Muscle of back (tissue), 11 donors: ENCODE data around the gene KMO. TPM values are rescaled to one million over a fixed set of nuclear protein-coding genes. Genes with fewer than 3 reads are reported as not detected.

Source experiments
- DNase-seq, 3 donors: peaks; one replicate each; pipeline versions ENCODE4 v3.0.0 to v3.0.0-alpha.2; 2013
- polyA plus RNA-seq, 10 donors: library from polyadenylated mRNA; unstranded; fragments of 120-200 nt; gene quantifications; one replicate each; pipeline ENCODE4 v1.2.1, GENCODE V29; 2013; ENCODE audit not compliant: insufficient read length in 10 of 10

KMO gene
- polyA plus RNA-seq, 10 donors: 0.07 to 0.43 (median 0.26) TPM

DNA sequence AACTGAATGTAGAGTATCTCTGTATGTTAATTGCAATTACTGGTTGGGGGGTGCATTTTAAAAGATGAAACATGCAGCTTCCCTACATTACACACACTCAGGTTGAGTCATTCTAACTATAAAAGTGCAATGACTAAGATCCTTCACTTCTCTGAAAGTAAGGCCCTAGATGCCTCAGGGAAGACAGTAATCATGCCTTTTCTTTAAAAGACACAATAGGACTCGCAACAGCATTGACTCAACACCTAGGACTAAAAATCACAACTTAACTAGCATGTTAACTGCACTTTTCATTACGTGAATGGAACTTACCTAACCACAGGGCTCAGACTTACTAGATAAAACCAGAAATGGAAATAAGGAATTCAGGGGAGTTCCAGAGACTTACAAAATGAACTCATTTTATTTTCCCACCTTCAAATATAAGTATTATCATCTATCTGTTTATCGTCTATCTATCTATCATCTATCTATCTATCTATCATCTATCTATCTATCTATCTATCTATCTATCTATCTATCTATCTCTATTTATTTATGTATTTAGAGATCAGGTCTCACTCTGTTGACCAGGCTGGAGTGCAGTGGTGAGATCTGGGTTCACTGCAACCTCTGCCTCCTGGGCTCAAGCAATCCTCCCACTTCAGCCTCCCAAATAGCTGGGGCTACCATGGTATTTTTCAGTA lies 60.2 kb downstream of the KMO start:
- DNase-seq: peak in 1 of 3 donors; percentile 16

DNA sequence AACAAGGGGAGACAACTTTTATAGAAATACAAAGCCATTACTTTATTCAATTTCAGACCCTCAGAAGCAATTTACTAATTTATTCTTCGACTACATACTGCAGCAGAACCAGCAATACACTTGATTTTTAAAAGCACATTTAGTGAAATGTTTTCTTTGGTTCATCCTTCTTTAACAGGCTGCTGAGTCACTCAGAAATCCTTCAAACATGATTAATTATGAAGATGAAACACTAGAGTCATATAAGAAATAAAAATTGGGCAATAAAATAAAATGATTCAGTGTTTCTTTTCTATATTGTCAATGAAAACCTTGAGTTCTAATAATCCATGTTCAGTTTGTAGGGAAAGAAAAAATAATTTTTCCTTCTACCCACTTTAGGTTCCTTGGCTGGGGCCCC lies 61.0 kb downstream of the KMO start:
- no peak for DNase-seq

DNA sequence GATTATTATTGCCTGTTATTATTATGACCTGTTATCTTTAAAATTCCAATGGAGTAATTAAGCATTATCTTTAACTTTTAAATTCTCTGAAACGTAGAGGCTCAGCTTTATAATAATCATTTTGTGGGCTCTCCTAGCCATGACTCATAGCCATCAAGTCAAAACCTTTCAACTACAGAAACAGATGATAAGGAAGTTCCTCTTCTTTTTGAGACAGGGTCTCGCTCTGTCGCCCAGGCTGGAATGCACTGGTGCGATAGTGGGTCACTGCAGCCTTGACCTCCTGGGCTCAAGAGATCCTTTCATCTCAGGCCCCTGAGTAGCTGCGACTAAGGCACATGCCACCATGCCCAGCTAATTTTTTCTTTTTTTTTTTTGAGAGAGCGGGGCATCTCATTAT lies 64.5 kb downstream of the KMO start:
- DNase-seq: no peak

DNA sequence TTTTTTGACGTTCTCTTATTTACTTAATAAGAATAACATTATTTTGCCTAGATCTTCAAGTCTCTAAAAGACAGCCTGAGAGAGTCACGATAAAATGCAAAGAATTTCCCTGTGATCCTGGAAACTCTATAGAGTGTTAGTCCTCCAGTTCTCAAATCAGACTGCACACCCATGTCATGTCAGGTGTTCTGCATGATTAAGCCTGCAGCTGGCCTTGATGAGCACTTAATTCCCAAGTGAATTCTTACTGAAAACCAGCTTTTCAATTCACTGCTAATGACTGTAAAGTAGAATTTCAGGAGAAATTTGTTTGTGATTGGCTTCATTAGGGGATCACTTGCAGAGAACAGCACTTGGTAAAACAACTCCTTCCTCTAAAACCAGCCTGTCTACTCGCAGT lies 66.1 kb downstream of the KMO start:
- DNase-seq: no peak

DNA sequence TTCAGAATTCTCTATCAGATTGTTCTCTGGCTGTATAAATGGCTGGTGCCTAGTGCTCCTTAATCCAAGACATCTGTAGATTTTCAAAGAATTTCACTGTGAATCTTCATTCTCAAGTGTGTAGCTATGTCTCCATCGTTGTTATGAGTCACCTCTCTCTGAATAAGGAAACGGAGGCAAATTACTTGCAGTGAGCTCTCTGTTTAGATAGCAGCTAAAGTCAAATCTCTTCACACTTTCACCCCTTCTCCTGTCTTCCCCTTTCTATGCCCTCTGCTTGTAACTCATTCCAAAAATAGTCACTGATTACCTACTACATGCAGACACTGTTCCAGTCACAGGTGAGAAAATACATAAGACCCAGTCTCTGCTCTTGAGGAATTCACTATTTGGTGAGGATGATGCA lies 68.3 kb downstream of the KMO start:
- peak in 1 of 3 donors; percentile 14 for DNase-seq

DNA sequence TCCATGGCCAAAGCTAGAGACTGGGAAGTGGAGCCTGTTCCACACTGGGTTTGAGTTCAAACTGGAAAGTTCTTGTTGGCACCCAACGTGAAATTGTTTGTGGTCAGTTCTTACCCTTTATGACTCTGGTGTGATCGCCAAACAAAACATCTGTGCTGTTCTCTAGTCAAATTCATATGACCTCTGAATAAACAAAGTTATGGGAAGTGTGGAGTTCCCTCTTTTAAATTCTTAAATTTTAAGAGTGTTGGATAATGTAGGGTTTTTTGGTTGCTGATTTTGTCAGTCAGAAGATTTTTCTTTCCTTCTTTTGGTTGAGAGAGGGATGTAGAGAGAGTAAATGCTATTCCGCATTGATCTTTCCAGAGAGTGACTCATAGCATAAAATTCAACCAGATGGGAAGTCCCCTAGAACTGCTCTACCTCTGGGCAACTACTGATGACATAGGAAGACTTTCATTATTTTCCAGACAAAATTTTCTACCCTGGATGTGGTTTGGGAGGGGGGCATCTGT lies 71.6 kb downstream of the KMO start:
- no peak for DNase-seq

DNA sequence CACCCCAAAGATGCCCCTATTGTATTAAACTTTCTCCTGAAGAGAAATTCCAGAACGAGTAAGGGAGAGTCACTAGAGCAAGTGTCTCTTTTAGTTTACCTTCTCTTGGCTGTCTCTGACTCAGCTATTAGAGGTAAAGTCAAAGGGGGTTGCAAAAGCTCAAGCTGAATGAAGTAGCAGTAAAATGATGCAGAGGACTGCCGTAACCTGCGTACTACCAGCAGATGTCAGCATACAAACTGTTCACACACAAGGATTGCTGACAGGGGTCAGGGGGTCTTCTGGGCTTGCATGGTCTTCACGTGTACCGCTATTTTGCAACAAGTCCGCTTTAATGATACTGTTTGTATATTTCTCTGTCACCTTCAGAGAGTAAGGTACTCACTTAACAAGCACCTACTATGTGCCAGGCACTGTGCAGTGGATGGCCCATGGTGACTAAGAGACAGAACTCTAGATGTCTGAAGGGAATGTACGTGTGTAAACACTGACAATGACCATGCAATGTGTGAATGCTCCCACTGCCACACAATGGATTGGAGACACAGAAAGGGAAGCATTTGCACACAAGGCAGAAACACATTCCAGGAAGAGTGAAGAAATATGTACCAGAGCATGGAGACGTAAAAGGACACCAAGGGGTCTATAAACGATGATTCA lies 73.1 kb downstream of the KMO start:
- no peak for DNase-seq

DNA sequence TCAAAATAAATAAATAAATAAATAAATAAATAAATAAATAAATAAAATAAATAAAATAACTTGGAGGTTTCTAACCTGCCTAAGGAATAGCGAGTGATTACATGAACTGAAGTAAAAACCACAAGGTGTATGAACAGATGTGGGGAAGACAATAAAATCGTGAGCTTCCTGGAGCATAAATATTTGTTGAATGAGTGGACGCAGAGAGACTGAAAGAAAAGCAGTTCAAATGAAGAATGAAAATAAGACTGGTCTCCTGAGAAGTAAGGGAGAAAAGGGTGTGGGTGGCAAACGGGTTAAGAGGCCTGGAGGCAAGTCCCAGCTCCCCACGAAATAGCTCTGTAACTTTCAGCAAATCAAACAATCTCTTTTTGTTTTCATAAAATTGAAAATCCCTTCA lies 74.4 kb downstream of the KMO start:
- no peak for DNase-seq

DNA sequence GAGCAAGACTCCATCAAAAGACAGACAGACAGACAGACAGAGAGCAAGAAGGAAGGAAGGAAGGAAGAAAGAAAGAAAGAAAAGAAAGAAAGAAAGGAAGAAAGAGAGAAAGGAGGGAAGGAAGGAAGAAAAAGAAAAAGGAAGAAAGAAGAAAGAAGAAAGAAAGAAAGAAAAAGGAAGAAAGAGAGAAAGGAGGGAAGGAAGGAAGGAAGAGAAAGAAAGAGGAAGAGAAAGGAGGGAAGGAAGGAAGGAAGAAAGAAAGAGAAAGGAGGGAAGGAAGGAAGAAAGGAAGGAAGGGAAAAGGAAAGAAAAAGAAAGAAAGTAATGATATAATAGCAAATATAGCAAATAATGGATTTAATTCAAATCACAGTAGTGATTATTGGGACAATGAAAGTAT lies 75.3 kb downstream of the KMO start:
- DNase-seq: no peak

DNA sequence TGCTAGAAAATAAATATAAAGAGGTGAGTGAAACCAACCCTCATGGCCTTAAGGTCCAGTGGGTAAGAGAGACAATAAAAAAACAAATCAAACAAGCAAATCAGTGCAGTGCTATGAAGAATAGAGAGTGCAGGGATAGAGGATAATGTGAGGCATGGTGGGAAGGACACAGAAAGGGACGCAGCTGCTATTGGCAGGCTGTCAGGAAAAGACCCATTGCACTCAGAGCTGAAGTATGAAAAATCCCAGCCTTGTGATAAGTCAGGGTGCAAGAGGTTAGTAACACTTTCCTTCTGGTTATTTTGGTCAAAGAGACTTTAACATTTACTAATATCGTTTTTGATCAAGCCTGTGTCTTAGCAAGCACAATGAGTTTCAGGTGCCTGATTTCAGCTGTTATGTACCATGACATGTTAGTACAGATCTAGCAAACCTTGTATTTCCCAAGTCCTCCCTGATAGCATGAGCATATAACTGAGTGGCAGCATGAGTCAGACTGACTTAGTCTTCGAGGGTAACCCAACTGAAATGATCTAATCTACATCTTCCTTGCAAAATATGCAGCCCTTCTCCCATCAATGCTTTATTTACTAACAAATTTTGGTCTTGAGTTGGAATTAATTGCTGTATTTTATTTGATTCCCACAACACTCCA lies 76.3 kb downstream of the KMO start:
- DNase-seq: no peak

DNA sequence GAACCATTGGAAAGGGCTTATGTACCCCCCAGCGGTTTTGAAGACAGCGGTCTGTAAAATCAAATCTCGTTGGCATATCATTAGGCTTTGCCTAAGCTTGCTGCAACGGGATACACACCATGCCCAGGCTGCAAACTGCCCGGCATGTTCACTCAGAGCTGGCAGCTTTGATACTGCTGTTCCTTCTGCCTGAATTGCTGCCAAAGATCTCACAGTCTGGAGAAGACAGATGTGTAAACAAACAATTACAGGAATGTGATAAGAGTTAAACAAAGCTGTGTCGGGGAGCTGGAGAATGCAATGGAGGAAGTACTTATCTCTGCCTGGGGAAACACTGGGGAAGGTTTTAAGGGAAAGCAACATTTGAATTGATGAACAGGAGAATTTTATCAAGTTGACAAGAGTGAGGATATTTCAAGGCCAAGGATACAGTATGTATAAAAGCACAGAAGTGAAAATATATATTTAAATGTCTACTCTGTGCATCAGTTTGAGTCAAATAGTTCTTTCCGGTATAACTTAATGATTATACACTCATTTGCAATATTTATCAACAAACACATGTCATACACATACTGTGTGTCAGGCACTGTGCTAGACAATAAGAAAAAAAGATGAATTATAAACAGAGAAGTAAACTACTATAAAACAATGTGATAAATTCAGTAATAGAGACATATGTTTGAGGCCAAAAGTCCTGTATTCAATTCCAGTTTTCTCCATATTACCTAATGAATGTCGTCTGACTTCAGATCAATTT lies 78.1 kb downstream of the KMO start:
- no peak for DNase-seq

DNA sequence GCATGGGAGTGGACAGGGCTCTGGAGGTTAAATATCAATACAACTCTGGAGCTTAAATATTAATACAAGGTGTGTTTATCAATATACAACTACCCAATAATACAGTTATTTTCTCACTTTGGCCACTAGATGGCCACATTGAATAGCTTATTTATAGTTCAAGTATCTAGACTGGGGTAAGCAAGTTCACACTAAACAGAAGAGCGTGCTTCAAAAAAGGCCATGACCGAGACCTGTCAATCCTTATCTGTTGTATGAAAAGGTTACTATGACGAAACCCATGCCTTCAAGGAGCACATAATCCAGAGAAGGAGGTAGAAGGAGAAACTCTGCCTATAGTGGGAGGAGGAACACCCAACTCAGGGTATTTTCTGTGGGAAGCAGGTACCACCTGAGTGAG lies 78.9 kb downstream of the KMO start:
- peak; percentile 40 to 66 (median 45) for DNase-seq

DNA sequence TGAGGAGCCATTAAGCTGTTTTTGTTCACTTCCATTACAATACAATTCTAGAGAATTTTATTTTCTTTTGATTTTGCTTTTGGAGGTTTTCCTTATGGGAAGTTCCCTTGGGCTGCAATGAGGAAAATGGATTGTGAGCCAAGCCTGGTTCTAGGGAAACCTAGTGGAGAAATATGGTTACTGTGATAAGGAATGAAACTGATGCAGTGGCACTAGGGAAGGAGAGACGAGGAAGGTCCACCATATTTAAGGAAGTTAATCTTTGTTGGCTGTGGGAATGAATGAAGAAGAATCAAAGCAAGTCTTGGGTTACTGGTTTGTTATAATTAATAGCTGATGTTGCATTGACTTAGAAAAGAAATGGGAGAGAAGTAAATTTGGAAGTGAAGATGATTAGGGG lies 79.6 kb downstream of the KMO start:
- DNase-seq: no peak

DNA sequence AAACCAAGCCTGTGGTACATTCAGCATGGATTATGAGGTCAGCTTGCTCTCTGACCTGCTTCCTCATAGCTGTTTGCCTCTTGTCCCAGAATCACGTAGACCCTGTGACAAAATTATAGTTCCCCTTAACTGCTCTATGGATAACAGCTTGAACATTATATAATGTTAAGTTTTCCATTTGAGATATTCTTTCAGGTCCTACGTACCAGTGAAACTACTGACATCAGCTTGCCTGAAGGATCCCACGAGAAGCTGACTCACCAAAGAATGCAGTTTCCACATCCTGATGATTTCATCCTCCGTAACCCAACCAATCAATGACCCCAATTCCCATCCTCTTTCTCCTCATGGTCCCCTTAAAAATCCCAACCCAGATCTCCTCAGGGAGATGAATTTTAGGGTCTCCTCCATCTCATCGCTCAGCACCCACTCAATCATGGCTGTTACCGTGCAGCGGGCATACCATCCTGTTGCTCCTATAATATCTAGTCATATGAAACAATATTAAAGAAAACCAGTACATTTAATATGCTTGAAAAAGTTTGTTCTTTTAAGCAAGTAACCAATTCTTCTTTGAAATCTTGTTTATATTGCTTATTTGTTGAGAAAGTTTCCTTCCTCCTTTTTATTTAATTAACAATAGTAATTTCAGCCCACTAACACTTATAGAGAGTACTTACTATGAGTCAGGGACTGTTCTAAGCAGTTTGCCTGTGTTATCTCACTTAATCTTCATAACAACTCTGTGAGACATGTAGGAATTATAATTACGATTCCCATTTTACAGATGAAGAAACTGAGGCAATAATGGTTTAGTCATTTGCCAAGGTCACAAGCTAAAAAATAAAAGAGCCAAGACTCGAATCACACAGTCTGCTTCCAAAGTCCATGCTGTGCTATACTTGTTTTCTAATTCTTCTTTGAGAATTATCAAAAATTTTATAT lies 80.6 kb downstream of the KMO start:
- DNase-seq: peak in 2 of 3 donors; percentile 5 to 58

DNA sequence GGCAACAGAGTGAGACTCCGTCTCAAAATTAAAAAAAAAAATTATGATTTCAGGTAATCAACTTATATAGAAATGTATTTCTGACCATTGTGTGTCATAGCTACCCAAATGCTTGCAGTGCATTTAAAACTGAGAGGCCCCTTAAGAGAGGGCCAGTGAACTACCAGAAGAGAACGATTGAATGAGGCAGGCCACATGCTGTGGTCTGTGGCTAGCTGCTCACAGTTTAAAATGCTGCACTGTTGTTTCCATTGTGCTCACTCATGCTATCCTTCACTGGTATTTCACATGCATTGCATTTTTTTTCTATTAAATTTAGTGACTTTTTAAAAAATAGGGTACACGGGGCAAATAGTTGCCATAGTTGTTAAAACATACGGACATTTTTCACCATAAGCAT lies 82.0 kb downstream of the KMO start:
- DNase-seq: no peak

DNA sequence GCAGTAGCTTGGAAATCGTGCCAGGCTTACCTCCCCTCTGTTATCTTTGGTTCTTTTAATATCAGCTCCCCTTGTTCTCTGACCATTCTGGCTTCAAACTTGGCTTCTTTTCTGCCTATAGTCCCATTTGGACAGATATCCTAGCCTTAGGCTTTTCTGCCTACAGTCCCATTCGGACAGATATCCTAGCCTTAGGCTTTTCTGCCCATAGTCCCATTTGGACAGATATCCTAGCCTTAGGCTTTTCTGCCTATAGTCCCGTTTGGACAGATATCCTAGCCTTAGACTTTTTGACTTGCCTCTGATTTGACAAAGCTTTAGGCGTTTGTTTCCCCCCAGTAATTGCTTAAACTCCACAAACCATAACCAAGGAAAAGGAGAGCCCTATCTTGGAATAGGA lies 82.4 kb downstream of the KMO start:
- DNase-seq: no peak

DNA sequence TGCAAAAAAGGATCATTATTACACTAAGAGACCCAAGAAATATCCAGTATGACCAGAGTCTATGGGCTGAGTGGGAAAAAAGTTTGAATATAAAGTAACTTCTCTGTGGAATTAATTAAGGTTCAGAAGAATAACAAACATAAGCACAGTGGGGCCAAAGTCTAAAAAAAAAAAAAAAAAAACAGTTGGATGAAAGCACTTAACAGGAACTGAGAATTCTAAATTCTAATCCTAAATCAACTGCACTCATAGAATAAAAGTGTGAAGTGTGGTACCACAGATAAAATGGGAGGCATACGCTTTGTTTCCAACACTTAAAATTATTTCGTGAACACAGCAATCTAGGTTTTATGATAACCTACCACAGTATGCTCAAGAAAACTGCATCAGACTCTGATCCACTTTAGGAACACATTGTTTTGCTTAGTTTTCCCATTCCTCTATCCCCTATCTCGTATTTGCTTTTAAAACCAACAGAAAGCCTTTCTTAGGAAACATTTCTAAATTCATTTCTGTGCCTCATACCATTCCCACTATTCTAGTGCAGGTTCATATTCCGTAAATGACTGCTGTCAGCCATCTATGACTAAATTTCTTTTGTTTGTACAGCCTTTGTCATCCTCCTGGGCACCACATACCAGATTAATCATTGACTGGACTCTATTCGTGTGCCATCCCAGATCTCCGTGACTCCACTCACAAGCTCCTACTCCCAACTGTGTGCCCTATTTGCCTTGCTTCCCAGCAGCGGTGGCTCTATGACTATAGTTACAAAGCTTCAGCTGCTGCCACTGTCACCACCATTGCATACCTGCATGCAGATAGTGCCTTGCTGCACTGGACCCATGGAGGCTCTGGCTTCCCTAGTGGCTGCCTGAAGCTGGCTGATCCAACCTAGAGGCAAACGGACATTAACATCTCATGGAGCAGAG lies 83.1 kb downstream of the KMO start:
- no peak for DNase-seq

DNA sequence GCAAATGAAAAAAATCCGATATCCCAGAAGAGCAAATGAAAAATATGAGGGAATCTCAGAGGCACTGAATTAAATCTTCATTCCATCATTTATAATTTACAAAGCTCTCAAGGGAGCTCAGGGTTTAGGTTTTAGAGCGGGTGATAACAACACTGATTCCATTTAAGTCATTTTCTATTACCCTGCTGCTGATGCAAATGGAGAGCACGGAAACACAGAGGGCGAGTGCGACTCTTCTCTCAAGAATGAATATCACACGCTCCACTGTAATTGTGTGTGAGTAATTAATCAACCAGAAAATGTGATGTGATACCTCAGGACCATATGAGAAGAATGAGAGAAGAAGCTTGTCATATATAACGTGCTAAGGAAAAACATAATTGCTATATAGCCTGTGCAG lies 85.2 kb downstream of the KMO start:
- DNase-seq: no peak

DNA sequence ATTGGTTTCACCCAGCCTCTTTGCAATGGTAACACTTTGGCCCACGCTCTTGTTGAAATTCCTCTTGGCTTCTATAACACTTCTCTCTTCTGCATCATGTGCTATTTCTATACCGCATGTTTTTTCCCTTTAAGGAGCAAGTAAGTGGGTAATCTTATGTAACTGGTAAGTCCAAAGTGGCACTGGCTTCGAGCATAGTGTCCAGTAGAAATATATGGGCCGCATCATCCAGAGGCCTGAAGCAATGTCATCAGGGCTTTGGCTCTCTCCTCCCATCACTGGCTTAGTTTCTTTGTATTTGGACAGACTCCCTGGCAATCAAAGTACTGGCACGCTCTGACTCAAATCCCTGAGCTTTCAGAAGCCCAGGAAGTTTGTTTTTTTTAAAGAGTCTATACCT lies 90.5 kb downstream of the KMO start:
- no peak for DNase-seq

DNA sequence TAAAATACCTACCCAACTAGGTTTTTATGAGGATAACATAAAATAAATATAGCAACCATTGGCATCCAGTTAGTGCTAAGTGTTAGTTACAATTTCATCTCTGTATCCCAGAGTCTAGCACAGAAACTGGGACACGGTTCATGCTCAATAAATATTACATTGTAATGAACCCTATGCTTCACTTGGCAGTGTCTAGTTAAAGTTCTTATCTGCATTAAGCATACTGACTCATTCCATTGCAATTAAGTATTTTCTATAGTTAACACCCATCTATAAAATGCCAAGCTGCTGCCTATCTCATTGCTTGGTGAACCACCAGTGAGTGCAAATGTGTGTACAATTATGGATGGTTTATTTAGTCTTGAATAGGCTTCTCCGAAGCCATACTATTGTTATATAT lies 92.8 kb downstream of the KMO start:
- DNase-seq: no peak
